GM13976 (cell line): ENCODE results near the gene HIVEP2.

Source experiments
- DNase-seq: peaks from one replicate; pipeline ENCODE4 v3.0.0; 2012; ENCODE audit warnings: low spot score
- in situ Hi-C: fragments of 300-500 bp; cut with MboI; formaldehyde crosslinking; loops from one replicate; pipeline ENCODE4 v1.12.0; 2022; ENCODE audit warnings: low sequenced_read_pairs, mixed read lengths, inconsistent platforms; ENCODE audit not compliant: unreplicated experiment
- TF ChIP-seq, protein P1 (sequence below): IDR thresholded peaks from 2 replicates; pipeline ENCODE4 v1.5.1; 2012; ENCODE audit warnings: borderline replicate concordance, mild to moderate bottlenecking; ENCODE audit not compliant: insufficient read depth; ENCODE audit errors: extremely low read depth, missing control alignments, control extremely low read depth

The HIVEP2 gene

DNA sequence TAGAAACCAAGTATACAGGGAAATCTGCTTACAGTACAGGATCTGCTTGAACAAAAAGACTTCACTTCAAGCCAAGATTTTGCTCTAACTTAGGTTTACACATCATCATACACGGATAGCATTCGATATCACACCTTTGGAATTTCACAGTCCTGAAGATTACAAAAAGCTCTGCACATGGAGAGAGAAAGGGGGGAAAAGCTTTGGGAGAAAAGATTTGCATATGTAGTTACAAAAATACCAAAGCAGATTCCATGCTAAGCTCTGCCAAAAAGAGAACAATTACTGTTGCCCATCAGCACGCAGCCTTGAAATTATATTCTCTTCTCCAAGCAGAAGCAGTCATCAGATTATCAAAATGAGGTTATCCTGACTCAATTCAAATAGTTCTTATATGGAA lies 62.0 kb downstream of the HIVEP2 start:
- no peak for DNase-seq
- TF ChIP-seq, protein P1, sequence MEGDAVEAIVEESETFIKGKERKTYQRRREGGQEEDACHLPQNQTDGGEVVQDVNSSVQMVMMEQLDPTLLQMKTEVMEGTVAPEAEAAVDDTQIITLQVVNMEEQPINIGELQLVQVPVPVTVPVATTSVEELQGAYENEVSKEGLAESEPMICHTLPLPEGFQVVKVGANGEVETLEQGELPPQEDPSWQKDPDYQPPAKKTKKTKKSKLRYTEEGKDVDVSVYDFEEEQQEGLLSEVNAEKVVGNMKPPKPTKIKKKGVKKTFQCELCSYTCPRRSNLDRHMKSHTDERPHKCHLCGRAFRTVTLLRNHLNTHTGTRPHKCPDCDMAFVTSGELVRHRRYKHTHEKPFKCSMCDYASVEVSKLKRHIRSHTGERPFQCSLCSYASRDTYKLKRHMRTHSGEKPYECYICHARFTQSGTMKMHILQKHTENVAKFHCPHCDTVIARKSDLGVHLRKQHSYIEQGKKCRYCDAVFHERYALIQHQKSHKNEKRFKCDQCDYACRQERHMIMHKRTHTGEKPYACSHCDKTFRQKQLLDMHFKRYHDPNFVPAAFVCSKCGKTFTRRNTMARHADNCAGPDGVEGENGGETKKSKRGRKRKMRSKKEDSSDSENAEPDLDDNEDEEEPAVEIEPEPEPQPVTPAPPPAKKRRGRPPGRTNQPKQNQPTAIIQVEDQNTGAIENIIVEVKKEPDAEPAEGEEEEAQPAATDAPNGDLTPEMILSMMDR, result no peak
- in situ Hi-C loops, result no loop called here

DNA sequence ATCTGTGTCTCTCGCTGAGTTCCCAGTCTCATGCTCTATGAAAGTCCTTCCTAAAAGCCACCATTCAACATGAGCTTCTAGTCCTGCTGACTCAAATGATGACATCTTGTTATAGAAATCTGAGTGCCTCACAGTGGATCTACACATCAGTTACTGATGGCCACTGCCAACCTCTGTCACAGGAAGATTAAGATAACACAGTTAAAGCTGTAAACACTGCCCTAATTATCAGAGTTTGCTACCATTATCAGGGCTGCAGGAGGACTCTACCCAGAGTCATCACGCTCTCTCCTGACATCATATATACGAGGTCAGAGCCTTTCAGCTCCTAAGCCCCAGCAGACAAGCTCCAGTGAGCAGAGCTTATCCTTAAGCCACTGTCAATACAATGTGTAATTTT lies 63.2 kb downstream of the HIVEP2 start:
- DNase-seq, result no peak
- TF ChIP-seq, protein P1, result no peak
- in situ Hi-C loops, result no loop called here

DNA sequence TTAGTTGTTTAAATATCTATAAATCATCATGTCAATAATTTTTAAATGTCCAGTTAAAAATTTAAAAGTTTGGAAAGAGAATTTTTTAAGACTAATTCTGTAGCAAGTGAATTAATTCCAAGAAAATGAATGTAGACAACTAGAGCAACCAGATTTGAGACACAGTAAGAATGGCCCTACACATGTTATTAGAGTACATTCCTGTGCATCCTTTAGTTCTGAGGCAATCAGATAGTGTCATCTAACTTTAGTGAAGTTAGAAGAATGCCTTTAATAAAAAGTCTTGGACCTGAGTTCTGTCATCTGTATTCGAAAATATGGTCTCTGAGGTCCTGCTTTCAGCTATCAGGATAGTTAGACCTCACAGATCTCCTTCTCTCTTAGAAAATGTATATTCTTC lies 63.7 kb downstream of the HIVEP2 start:
- TF ChIP-seq, protein P1, result no peak
- in situ Hi-C loops, result no loop called here
- DNase-seq, result no peak

DNA sequence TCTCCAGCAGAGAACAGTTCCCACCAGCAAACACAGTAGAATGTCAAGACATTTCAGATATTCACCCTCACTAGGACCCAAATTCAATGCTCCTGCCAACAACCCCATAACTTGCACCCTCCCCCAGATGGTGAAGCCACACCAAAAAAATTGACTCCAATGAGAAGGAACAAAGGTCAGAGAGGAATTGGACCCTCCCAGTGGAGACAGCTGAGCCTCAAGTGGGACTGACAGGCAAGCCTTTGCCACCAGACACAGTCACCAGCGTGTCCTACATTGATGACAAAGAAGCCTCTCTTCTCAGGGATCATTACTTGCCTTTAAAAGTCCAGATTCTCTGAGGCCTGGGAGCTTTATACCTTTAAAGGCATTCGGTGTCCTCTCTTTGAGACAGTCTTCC lies 64.8 kb downstream of the HIVEP2 start:
- TF ChIP-seq, protein P1, result no peak
- DNase-seq, result no peak
- in situ Hi-C loops, result no loop called here

DNA sequence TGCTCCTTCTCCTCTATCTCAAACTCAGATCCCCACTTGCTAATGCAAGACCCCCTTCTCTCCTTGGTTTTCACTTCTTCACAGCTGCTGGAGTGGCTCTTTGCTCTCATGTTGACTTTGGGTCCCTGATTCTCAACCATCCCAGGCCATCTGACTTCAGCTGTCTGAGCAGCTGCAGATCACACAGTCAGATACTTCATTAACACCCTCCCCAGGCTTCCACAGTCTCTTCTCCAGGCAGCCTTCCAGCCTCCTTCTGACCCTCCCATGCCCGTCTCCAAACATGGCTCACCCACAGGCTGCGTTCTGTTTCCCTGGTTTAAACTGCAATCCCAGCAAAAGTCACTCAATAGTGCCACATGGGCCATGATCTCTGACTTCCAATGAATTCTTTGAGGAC lies 65.4 kb downstream of the HIVEP2 start:
- in situ Hi-C loops, result no loop called here
- TF ChIP-seq, protein P1, result no peak

DNA sequence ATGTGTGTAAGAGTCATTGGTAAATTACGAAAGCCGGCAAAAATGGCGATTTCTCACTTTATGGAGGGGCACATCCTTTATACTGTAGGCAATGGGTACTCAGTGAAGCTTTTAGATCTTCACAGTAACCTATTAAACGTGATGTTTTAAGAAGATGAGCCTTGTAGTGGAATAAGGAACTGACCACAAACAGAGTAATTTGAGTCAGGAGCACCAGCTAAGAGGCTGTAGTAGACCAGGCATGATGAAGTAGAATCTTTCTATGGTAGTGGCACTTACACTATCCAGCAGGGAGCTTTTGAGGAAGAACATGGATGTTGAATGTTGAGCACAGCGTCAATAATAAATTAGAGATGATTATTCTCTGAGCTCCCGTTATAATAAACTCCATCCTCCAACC lies 65.9 kb downstream of the HIVEP2 start:
- in situ Hi-C loops, result no loop called here
- TF ChIP-seq, protein P1, result no peak
- DNase-seq, result no peak

More for the DNA sequence above, 65.4 kb downstream of the HIVEP2 start:
- DNase-seq, result no peak

DNA sequence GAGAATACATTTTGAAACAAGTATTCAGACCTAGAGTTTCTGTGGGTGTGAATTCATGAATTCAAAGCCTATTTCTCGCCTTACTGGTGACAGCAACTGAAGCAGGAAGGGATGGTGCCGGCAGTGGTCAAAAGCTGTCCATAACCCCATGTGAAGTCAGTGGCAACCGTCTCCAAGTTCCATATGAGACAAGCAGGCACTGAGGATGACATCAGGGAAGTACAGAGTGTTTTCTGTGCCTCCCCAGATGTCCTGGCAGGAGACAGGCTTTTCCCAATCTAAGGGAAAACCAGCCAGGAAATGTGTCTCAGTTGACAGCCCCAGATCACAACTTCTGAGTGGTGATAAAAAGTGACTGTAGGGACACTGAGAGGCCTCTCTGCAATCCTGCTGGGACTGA lies 66.6 kb downstream of the HIVEP2 start:
- TF ChIP-seq, protein P1, result no peak
- no peak for DNase-seq
- in situ Hi-C loops, result no loop called here
